A549 (cell line): Measurements from ENCODE around the gene NDUFA12. TPM values are rescaled to one million over a fixed set of nuclear protein-coding genes. Genes with fewer than 3 reads are reported as not detected.

Source experiments
- ATAC-seq, 2 experiments: fragments of 200-7000 bp in 1 of 2; fragments of >200 bp in 1 of 2; cut with Nextera tagmentation in 1 of 2; cut with Tn5 transposase in 1 of 2; 3 replicates each; pipeline versions ENCODE4 v1.8.0 to v1.9.1; 2018 to 2020; ENCODE audit warnings: mild to moderate bottlenecking in 1 of 2, moderate library complexity in 1 of 2
- CTCF ChIA-PET: fragments of 300-600 bp; sonication (Branson Sonifier 250); formaldehyde crosslinking; extraction: SDS; loops from one replicate; lab custom pipeline; 2021; ENCODE audit warnings: antibody characterized with exemption, inconsistent platforms; lab: Yijun Ruan, JAX
- POLR2A ChIA-PET: fragments of 350-600 bp; formaldehyde crosslinking; extraction: SDS; loops from one replicate; lab custom pipeline; 2021; ENCODE audit warnings: antibody characterized with exemption, inconsistent platforms; lab: Yijun Ruan, JAX
- DNase-seq, 2 experiments: peaks; one replicate each; pipeline versions ENCODE4 v3.0.0 to v3.0.0-alpha.2; 2011 to 2016; ENCODE audit warnings: low read depth in 1 of 2, low spot score in 1 of 2
- FAIRE-seq: peaks from 2 replicates; lab custom pipeline; 2011; peaks lifted over from hg19 to GRCh38; lab: Jason Lieb, UNC
- H3K27ac ChIP-seq, 2 experiments: fragments of >200 bp; sonication (Bioruptor Twin); formaldehyde crosslinking; 3 replicates each; pipeline ENCODE4 v1.5.1; 2016 to 2017
- H3K4me1 ChIP-seq: fragments of >200 bp; sonication (Bioruptor Twin); formaldehyde crosslinking; 3 replicates; pipeline ENCODE4 v1.6.1; 2016
- H3K4me2 ChIP-seq: fragments of >200 bp; sonication (Bioruptor Twin); formaldehyde crosslinking; 3 replicates; pipeline ENCODE4 v1.6.1; 2016
- H3K4me3 ChIP-seq: fragments of >200 bp; sonication (Bioruptor Twin); formaldehyde crosslinking; 3 replicates; pipeline ENCODE4 v1.5.1; 2016
- H3K9me3 ChIP-seq: fragments of >200 bp; sonication (Bioruptor Twin); formaldehyde crosslinking; 3 replicates; pipeline ENCODE4 v1.6.1; 2016
- EHMT2 ChIP-seq: fragments of 200-600 bp; sonication (generic); IDR thresholded peaks from 2 replicates; pipeline ENCODE4 v1.6.1; 2016; ENCODE audit warnings: antibody characterized with exemption, low read depth, mild to moderate bottlenecking, moderate library complexity
- FOSL2 ChIP-seq, 2 experiments: fragments of 450-650 bp in 1 of 2; fragments of >200 bp in 1 of 2; sonication (Bioruptor Twin) in 1 of 2; formaldehyde crosslinking; IDR thresholded peaks; 2 replicates each; pipeline versions ENCODE4 v1.5.0 to v1.6.1; 2016 to 2020; ENCODE audit warnings: mild to moderate bottlenecking in 1 of 2, moderate library complexity in 1 of 2
- GATA3 ChIP-seq: IDR thresholded peaks from 2 replicates; pipeline ENCODE4 v1.6.1; 2012; ENCODE audit warnings: borderline replicate concordance
- HEYL ChIP-seq: fragments of 250-450 bp; sonication (Bioruptor Pico); IDR thresholded peaks from 2 replicates; pipeline ENCODE4 v1.8.0; 2021; ENCODE audit warnings: mild to moderate bottlenecking, moderate library complexity
- HOXA7 ChIP-seq: fragments of 250-450 bp; sonication (Bioruptor Pico); IDR thresholded peaks from 2 replicates; pipeline ENCODE4 v1.5.0; 2020; ENCODE audit warnings: mild to moderate bottlenecking, moderate library complexity
- HOXB13 ChIP-seq: fragments of 250-450 bp; sonication (Bioruptor Pico); IDR thresholded peaks from 2 replicates; pipeline ENCODE4 v1.5.0; 2020; ENCODE audit warnings: low read depth, mild to moderate bottlenecking, moderate library complexity
- JUN ChIP-seq, 2 experiments: fragments of >200 bp; sonication (Bioruptor Twin); formaldehyde crosslinking; IDR thresholded peaks; 2 replicates in 1 of 2; 3 replicates in 1 of 2; pipeline ENCODE4 v1.6.1; 2016 to 2017
- KDM1A ChIP-seq: fragments of 200-600 bp; sonication (generic); IDR thresholded peaks from 2 replicates; pipeline ENCODE4 v1.6.1; 2016; ENCODE audit warnings: low read depth, mild to moderate bottlenecking
- KDM5A ChIP-seq: fragments of 200-600 bp; sonication (generic); IDR thresholded peaks from 2 replicates; pipeline ENCODE4 v1.6.1; 2016; ENCODE audit warnings: antibody characterized with exemption, mild to moderate bottlenecking
- MAZ ChIP-seq: fragments of 150-350 bp; IDR thresholded peaks from 2 replicates; pipeline ENCODE4 v1.6.1; 2014; ENCODE audit warnings: antibody characterized with exemption, low read depth, low read length, borderline replicate concordance
- NFE2L2 ChIP-seq: fragments of 150-350 bp; conservative IDR thresholded peaks from 2 replicates; pipeline ENCODE4 v1.6.1; 2014; ENCODE audit warnings: low read length
- NR3C1 ChIP-seq: fragments of >200 bp; sonication (Bioruptor Twin); formaldehyde crosslinking; IDR thresholded peaks from 3 replicates; pipeline ENCODE4 v1.6.1; 2017
- ZC3H11A ChIP-seq: fragments of 450-650 bp; IDR thresholded peaks from 2 replicates; pipeline ENCODE4 v1.6.1; 2014; ENCODE audit warnings: antibody characterized with exemption, mild to moderate bottlenecking
- WGBS: methylation state at CpG from one replicate; pipeline ENCODE4 v1.1.6; 2017; ENCODE audit errors: missing lambda C conversion rate; 5-methylcytosine and 5-hydroxymethylcytosine counted together
- polyA plus RNA-seq, 4 experiments: library from polyadenylated mRNA; depleted of rRNA in 3 of 4; stranded (reverse); fragments of >200 nt; fragmentation: RNase III in 1 of 4; extraction: RNeasy Plus Mini Kit Qiagen cat#74134 plus additional on column Dnase treatment in 1 of 4; gene quantifications; 2 replicates in 3 of 4; 3 replicates in 1 of 4; pipeline ENCODE4 v1.2.3, GENCODE V29; 2011 to 2017
- TF ChIP-seq, protein P1 (sequence below): fragments of 200-600 bp; sonication (generic); IDR thresholded peaks from 2 replicates; pipeline ENCODE4 v1.6.1; 2016; ENCODE audit warnings: antibody characterized with exemption, mild to moderate bottlenecking, moderate library complexity
- TF ChIP-seq, protein P2 (sequence below): fragments of >200 bp; sonication (Bioruptor Twin); formaldehyde crosslinking; IDR thresholded peaks from 2 replicates; pipeline ENCODE4 v1.6.1; 2016
- TF ChIP-seq, protein P3 (sequence below): IDR thresholded peaks from 2 replicates; pipeline ENCODE4 v1.6.1; 2012
- TF ChIP-seq, protein P4 (sequence below): IDR thresholded peaks from 2 replicates; pipeline ENCODE4 v1.6.1; 2012
- TF ChIP-seq, protein P5 (sequence below): IDR thresholded peaks from 2 replicates; pipeline ENCODE4 v1.6.1; 2012; ENCODE audit warnings: low read depth, borderline replicate concordance
- TF ChIP-seq, protein P6 (sequence below): fragments of 250-450 bp; sonication (Bioruptor Pico); IDR thresholded peaks from 2 replicates; pipeline ENCODE4 v1.5.0; 2021; ENCODE audit warnings: mild to moderate bottlenecking, moderate library complexity, borderline replicate concordance

Gene NDUFA12
- polyA plus RNA-seq, 2 of the 4 experiments (the other 2 are of a cell fraction): 207 to 257 TPM

DNA sequence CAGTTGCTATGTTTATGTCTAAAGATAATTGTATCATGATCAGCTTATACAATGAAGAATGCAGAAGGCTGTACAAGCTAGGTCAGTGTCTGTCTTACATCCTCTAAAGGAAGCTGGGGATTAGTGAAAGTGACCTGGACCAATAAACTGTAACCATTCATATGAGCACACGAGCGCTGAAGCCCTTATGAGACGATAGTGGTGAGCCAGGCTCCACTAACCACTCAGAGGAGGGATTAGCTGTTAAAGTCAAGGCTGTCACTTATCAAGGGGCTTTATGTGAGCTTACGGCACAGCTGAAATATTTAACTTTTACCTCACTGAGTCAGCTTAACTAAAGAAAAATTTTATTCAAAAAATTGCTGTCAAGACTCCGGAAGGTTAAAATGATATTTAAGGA, 30.3 kb downstream of the NDUFA12 start:
- DNase-seq (no peak), ATAC-seq (no peak), FAIRE-seq (no peak)
- Histone ChIP-seq H3K4me2 (no peak overlapping the region), H3K4me1 (no peaks in the 10 kb centered on the region), H3K4me3 (no peak overlapping the region), H3K27ac (no peak overlapping the region), H3K9me3 (no peaks in the 10 kb centered on the region)
- 91% methylated on average over 5 of the region's 5 CpGs for WGBS
- ChIA-PET POLR2A (no interaction called here), CTCF (interaction anchor here (0.6 to 0.8 kb wide), 2 partner anchors 9 to 461 kb away, joined by 3 read pairs; no protein-coding TSS in a partner anchor)
- TF ChIP-seq, protein P1, sequence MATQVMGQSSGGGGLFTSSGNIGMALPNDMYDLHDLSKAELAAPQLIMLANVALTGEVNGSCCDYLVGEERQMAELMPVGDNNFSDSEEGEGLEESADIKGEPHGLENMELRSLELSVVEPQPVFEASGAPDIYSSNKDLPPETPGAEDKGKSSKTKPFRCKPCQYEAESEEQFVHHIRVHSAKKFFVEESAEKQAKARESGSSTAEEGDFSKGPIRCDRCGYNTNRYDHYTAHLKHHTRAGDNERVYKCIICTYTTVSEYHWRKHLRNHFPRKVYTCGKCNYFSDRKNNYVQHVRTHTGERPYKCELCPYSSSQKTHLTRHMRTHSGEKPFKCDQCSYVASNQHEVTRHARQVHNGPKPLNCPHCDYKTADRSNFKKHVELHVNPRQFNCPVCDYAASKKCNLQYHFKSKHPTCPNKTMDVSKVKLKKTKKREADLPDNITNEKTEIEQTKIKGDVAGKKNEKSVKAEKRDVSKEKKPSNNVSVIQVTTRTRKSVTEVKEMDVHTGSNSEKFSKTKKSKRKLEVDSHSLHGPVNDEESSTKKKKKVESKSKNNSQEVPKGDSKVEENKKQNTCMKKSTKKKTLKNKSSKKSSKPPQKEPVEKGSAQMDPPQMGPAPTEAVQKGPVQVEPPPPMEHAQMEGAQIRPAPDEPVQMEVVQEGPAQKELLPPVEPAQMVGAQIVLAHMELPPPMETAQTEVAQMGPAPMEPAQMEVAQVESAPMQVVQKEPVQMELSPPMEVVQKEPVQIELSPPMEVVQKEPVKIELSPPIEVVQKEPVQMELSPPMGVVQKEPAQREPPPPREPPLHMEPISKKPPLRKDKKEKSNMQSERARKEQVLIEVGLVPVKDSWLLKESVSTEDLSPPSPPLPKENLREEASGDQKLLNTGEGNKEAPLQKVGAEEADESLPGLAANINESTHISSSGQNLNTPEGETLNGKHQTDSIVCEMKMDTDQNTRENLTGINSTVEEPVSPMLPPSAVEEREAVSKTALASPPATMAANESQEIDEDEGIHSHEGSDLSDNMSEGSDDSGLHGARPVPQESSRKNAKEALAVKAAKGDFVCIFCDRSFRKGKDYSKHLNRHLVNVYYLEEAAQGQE: no peak
- TF ChIP-seq, protein P2, sequence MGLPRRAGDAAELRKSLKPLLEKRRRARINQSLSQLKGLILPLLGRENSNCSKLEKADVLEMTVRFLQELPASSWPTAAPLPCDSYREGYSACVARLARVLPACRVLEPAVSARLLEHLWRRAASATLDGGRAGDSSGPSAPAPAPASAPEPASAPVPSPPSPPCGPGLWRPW: no peak
- no peak for TF ChIP-seq NFE2L2

DNA sequence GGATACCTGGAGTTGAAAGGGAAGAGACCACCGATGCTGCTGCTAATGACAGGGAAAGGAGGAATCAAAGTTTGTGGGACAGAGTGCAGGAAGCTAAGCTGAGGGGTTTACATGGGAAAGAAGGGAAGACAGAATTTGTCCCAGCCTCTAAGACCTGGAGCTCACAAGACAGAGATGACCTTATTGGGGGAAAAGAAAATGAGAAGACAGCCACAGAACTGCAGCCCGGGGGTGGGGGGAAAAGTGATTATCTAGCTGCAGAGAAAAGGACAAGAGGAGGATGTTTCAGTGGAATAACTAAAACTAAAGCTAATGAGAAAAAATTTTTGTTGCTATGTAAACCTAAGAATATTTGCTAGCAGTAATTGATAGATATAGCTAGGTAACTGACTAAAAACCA, 30.7 kb downstream of the NDUFA12 start:
- FAIRE-seq: no peak
- H3K4me1 ChIP-seq: no peaks in the 10 kb centered on the region
- no peak overlapping the region for H3K4me3 ChIP-seq
- no peak for TF ChIP-seq ZC3H11A
- TF ChIP-seq, protein P3, sequence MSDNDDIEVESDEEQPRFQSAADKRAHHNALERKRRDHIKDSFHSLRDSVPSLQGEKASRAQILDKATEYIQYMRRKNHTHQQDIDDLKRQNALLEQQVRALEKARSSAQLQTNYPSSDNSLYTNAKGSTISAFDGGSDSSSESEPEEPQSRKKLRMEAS: no peak
- TF ChIP-seq GATA3: no peak
- TF ChIP-seq, protein P4, sequence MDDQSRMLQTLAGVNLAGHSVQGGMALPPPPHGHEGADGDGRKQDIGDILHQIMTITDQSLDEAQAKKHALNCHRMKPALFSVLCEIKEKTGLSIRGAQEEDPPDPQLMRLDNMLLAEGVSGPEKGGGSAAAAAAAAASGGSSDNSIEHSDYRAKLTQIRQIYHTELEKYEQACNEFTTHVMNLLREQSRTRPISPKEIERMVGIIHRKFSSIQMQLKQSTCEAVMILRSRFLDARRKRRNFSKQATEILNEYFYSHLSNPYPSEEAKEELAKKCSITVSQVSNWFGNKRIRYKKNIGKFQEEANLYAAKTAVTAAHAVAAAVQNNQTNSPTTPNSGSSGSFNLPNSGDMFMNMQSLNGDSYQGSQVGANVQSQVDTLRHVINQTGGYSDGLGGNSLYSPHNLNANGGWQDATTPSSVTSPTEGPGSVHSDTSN: no peak
- TF ChIP-seq, all 56 proteins: peak for 0
- H3K9me3 ChIP-seq: no peaks in the 10 kb centered on the region
- ChIA-PET CTCF (interaction anchor here (0.8 kb wide), 1 partner anchor 10 kb away, joined by 3 read pairs; no protein-coding TSS in a partner anchor), POLR2A (no interaction called here)
- no peak overlapping the region for H3K4me2 ChIP-seq
- no peak overlapping the region for H3K27ac ChIP-seq
- no peak for ATAC-seq
- 75% methylated on average over 2 of the region's 2 CpGs for WGBS
- no peak for DNase-seq

DNA sequence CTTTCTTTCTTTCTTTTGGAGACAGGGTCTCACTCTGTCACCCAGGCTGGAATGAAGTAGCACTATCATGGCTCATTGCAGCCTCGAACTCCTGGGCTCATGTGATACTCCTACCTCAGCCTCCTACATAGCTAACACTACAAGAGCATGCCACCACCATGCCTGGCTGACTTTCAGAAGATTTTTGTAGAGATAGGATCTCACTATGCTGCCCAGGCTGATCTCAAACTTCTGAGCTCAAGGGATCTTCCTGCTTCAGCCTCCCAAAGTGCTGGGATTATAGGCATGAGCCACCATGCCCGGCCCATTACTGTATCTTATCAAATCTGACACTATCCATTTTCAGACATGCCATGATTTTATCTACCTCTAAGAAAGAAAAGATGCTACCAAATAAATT, 31.6 kb downstream of the NDUFA12 start:
- DNase-seq (no peak), FAIRE-seq (no peak), ATAC-seq (no peak)
- ChIA-PET POLR2A (no interaction called here), CTCF (no interaction called here)
- no peak overlapping the region for H3K27ac ChIP-seq
- no peak overlapping the region for H3K4me2 ChIP-seq
- H3K4me3 ChIP-seq: no peak overlapping the region
- no peaks in the 10 kb centered on the region for H3K4me1 ChIP-seq
- no peaks in the 10 kb centered on the region for H3K9me3 ChIP-seq
- WGBS: 90% methylated on average over 2 of the region's 2 CpGs
- TF ChIP-seq EHMT2 (no peak), FOSL2 (IDR thresholded peaks at IDR 0.05) (no peak), FOSL2 (CRISPR knock-in tag; IDR thresholded peaks at IDR 0.05) (no peak), HOXB13 (CRISPR knock-in tag) (no peak), JUN (IDR thresholded peaks at IDR 0.05) (no peak), KDM1A (no peak), KDM5A (no peak), HEYL (CRISPR knock-in tag) (no peak), NFE2L2 (no peak), HOXA7 (CRISPR knock-in tag) (no peak), NR3C1 (no peak), MAZ (no peak)
- TF ChIP-seq, protein P4: no peak
- TF ChIP-seq, protein P5, sequence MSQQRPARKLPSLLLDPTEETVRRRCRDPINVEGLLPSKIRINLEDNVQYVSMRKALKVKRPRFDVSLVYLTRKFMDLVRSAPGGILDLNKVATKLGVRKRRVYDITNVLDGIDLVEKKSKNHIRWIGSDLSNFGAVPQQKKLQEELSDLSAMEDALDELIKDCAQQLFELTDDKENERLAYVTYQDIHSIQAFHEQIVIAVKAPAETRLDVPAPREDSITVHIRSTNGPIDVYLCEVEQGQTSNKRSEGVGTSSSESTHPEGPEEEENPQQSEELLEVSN: no peak
- TF ChIP-seq, protein P1: no peak
- TF ChIP-seq, protein P6, sequence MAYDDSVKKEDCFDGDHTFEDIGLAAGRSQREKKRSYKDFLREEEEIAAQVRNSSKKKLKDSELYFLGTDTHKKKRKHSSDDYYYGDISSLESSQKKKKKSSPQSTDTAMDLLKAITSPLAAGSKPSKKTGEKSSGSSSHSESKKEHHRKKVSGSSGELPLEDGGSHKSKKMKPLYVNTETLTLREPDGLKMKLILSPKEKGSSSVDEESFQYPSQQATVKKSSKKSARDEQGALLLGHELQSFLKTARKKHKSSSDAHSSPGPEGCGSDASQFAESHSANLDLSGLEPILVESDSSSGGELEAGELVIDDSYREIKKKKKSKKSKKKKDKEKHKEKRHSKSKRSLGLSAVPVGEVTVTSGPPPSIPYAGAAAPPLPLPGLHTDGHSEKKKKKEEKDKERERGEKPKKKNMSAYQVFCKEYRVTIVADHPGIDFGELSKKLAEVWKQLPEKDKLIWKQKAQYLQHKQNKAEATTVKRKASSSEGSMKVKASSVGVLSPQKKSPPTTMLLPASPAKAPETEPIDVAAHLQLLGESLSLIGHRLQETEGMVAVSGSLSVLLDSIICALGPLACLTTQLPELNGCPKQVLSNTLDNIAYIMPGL (CRISPR knock-in tag): no peak
